Inflammatory macrophage treated with lipopolysaccharide for 1 hour (primary cell): ENCODE data around the gene PTPRT.
"Not testable (repeated sequence)": the region's sequence is repeated elsewhere in the genome, so short reads cannot be mapped to it uniquely, and the experiment has no call there.

Source experiments
- DNase-seq, 2 donors: peaks; one replicate each; pipeline ENCODE4 v3.0.0-alpha.2; 2020 to 2022

PTPRT gene

GRCh38 chr20:43186312-43186711 is 3.4 kb downstream of the PTPRT start:
- no peak for DNase-seq

GRCh38 chr20:43185901-43186300 is 3.8 kb downstream of the PTPRT start:
- no peak for DNase-seq

- no peak for DNase-seq
These were observed 6.1 kb downstream of the PTPRT start for GRCh38 chr20:43183536-43184070.

- no peak for DNase-seq
These were observed 11.6 kb downstream of the PTPRT start for GRCh38 chr20:43178080-43178479.

GRCh38 chr20:43176726-43177125 is 13.0 kb downstream of the PTPRT start:
- DNase-seq: no peak

- no peak for DNase-seq
These were observed 17.8 kb downstream of the PTPRT start for GRCh38 chr20:43171930-43172329.

- no peak for DNase-seq
These were observed 18.9 kb downstream of the PTPRT start for GRCh38 chr20:43170771-43171170.

- no peak for DNase-seq
These were observed 22.1 kb downstream of the PTPRT start for GRCh38 chr20:43167615-43168014.

GRCh38 chr20:43167021-43167420 is 22.7 kb downstream of the PTPRT start:
- no peak for DNase-seq

- no peak for DNase-seq
These were observed 24.1 kb downstream of the PTPRT start for GRCh38 chr20:43165611-43166010.

GRCh38 chr20:43164736-43165135 is 25.0 kb downstream of the PTPRT start:
- not testable (repeated sequence) for DNase-seq

- no peak for DNase-seq
These were observed 28.0 kb downstream of the PTPRT start for GRCh38 chr20:43161716-43162115.

GRCh38 chr20:43160941-43161340 is 28.8 kb downstream of the PTPRT start:
- no peak for DNase-seq

GRCh38 chr20:43159994-43160393 is 29.7 kb downstream of the PTPRT start:
- DNase-seq: no peak

- no peak for DNase-seq
These were observed 34.2 kb downstream of the PTPRT start for GRCh38 chr20:43155366-43156100.

- no peak for DNase-seq
These were observed 37.8 kb downstream of the PTPRT start for GRCh38 chr20:43151901-43152300.

- DNase-seq: no peak
These were observed 38.5 kb downstream of the PTPRT start for GRCh38 chr20:43151256-43151655.

- no peak for DNase-seq
These were observed 49.0 kb downstream of the PTPRT start for GRCh38 chr20:43140726-43141125.

- no peak for DNase-seq
These were observed 51.5 kb downstream of the PTPRT start for GRCh38 chr20:43138061-43138770.

- DNase-seq: no peak
These were observed 52.5 kb downstream of the PTPRT start for GRCh38 chr20:43137160-43137559.

- DNase-seq: no peak
These were observed 65.5 kb downstream of the PTPRT start for GRCh38 chr20:43124241-43124640.

GRCh38 chr20:43123180-43123579 is 66.5 kb downstream of the PTPRT start:
- DNase-seq: no peak

- DNase-seq: no peak
These were observed 70.0 kb downstream of the PTPRT start for GRCh38 chr20:43119720-43120119.

- no peak for DNase-seq
These were observed 87.3 kb downstream of the PTPRT start for GRCh38 chr20:43102394-43102793.
